HEK293T (cell line): ENCODE measurements around the gene SIX3.

Experiments
- CTBP1 ChIP-seq: fragments of 450-650 bp; IDR thresholded peaks from 2 replicates; pipeline ENCODE4 v1.6.1; 2016; ENCODE audit warnings: borderline replicate concordance
- ELF4 ChIP-seq: fragments of 450-650 bp; IDR thresholded peaks from 2 replicates; pipeline ENCODE4 v1.6.1; 2017; ENCODE audit warnings: antibody characterized with exemption
- FOXK2 ChIP-seq: fragments of 450-650 bp; IDR thresholded peaks from 2 replicates; pipeline ENCODE4 v1.6.1; 2016; ENCODE audit warnings: mild to moderate bottlenecking
- FOXM1 ChIP-seq: fragments of 450-650 bp; IDR thresholded peaks from 2 replicates; pipeline ENCODE4 v1.6.1; 2017; ENCODE audit warnings: mild to moderate bottlenecking, borderline replicate concordance
- L3MBTL2 ChIP-seq: fragments of 450-650 bp; conservative IDR thresholded peaks from 2 replicates; pipeline ENCODE4 v1.6.1; 2016; ENCODE audit warnings: mild to moderate bottlenecking
- LEF1 ChIP-seq: fragments of 450-650 bp; IDR thresholded peaks from 2 replicates; pipeline ENCODE4 v1.6.1; 2017; ENCODE audit warnings: mild to moderate bottlenecking, borderline replicate concordance
- TARDBP ChIP-seq: fragments of 450-650 bp; IDR thresholded peaks from 2 replicates; pipeline ENCODE4 v1.6.1; 2016

DNA sequence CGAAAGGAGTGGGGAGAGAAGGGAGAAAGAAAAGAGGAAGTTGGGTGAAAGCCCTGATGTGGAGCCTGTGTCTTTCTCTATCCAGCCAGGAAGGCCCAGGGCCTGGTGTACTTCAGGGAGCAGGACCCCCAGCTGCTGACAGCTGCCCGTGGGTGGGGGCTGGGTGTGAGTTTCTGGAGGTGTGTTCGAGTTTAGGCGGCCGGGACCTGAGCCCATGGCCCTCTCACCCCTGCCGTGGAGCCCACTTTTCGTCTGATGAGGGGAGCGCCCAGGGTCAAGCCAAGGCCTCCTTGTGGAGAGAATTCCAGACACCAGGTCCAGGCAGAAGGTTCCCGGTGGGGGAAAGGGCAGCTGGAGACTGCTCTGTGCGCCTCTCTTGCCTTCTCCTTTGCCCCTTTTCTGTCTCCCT is 2.2 kb downstream of the SIX3 start:
- no peak for TF ChIP-seq FOXM1
- no peak for TF ChIP-seq L3MBTL2
- no peak for TF ChIP-seq LEF1
- no peak for TF ChIP-seq CTBP1
- no peak for TF ChIP-seq TARDBP
- no peak for TF ChIP-seq FOXK2
- TF ChIP-seq ELF4 = no peak
